Right atrium auricular region (tissue), 2 donors: Measurements from ENCODE around the gene PLPPR1. TPM values are rescaled to one million over a fixed set of nuclear protein-coding genes. Genes with fewer than 3 reads are reported as not detected.

Experiments
- DNase-seq: peaks from one replicate; pipeline ENCODE4 v3.0.0-alpha.2; 2019; ENCODE audit warnings: low spot score
- H3K27ac ChIP-seq, 2 donors: fragments of 200-600 bp; sonication (generic); 1 replicate in 1 of 2; 2 replicates in 1 of 2; pipeline ENCODE4 v1.5.1; 2016 to 2019
- H3K27me3 ChIP-seq, 2 donors: fragments of 200-600 bp; sonication (generic); one replicate each; pipeline versions ENCODE4 v1.5.1 to v1.6.0; 2017 to 2019
- H3K36me3 ChIP-seq: fragments of 200-600 bp; sonication (generic); one replicate; pipeline ENCODE4 v1.5.1; 2016
- H3K4me1 ChIP-seq, 2 donors: fragments of 200-600 bp; sonication (generic); one replicate each; pipeline versions ENCODE4 v1.5.1 to v1.6.0; 2017 to 2019
- H3K4me3 ChIP-seq, 2 donors: fragments of 200-600 bp; sonication (generic); 1 replicate in 1 of 2; 2 replicates in 1 of 2; pipeline ENCODE4 v1.5.1; 2017 to 2019; ENCODE audit warnings: mild to moderate bottlenecking in 1 of 2, moderate library complexity in 1 of 2
- H3K9me3 ChIP-seq, 2 donors: fragments of 200-600 bp; sonication (generic); one replicate each; pipeline ENCODE4 v1.5.1; 2019
- CTCF ChIP-seq, 2 donors: fragments of 200-600 bp; sonication (generic); IDR thresholded peaks; one replicate each; pipeline ENCODE4 v1.5.1; 2019; ENCODE audit warnings: antibody characterized with exemption in 2 of 2
- total RNA-seq, 2 donors: library from RNA; depleted of rRNA; stranded (reverse); fragments of >200 nt; gene quantifications; one replicate each; pipeline ENCODE4 v1.1.0, GENCODE V29; 2016

PLPPR1 gene
- total RNA-seq, 2 donors from 2014 or later = not detected

GRCh38 chr9:101212661-101213060 lies 184.1 kb downstream of the PLPPR1 start:
- TF ChIP-seq CTCF (IDR thresholded peaks at IDR 0.05) = no peak
- Histone ChIP-seq H3K4me3 (no peak overlapping the region), H3K27me3 (no peaks in the 10 kb centered on the region), H3K27ac (no peak overlapping the region), H3K36me3 (no peaks in the 10 kb centered on the region), H3K4me1 (no peaks in the 10 kb centered on the region), H3K9me3 (no peaks in the 10 kb centered on the region)
- DNase-seq = no peak

GRCh38 chr9:101219030-101219429 lies 190.5 kb downstream of the PLPPR1 start:
- no peak for TF ChIP-seq CTCF (IDR thresholded peaks at IDR 0.05)
- no peak for DNase-seq
- H3K9me3 ChIP-seq = no peaks in the 10 kb centered on the region

GRCh38 chr9:101220341-101220740 lies 191.8 kb downstream of the PLPPR1 start:
- Histone ChIP-seq H3K27me3 (no peaks in the 10 kb centered on the region), H3K4me1 (no peaks in the 10 kb centered on the region), H3K9me3 (no peaks in the 10 kb centered on the region), H3K36me3 (no peaks in the 10 kb centered on the region), H3K27ac (no peak overlapping the region), H3K4me3 (no peak overlapping the region)
- DNase-seq = no peak
- TF ChIP-seq CTCF (IDR thresholded peaks at IDR 0.05) = no peak

More at GRCh38 chr9:101219030-101219429, 190.5 kb downstream of the PLPPR1 start:
- no peak overlapping the region for H3K27ac ChIP-seq
- no peaks in the 10 kb centered on the region for H3K4me1 ChIP-seq
- H3K4me3 ChIP-seq = no peak overlapping the region
- H3K27me3 ChIP-seq = no peaks in the 10 kb centered on the region
- no peaks in the 10 kb centered on the region for H3K36me3 ChIP-seq

- no peak overlapping the region for H3K4me3 ChIP-seq
- no peak for TF ChIP-seq CTCF (IDR thresholded peaks at IDR 0.05)
- no peaks in the 10 kb centered on the region for H3K9me3 ChIP-seq
- no peak overlapping the region for H3K27ac ChIP-seq
- no peak for DNase-seq
- H3K36me3 ChIP-seq = no peaks in the 10 kb centered on the region
- no peaks in the 10 kb centered on the region for H3K27me3 ChIP-seq
- H3K4me1 ChIP-seq = no peaks in the 10 kb centered on the region
Observed at GRCh38 chr9:101225271-101225670, 196.7 kb downstream of the PLPPR1 start.

- Histone ChIP-seq H3K4me3 (no peak overlapping the region), H3K9me3 (no peaks in the 10 kb centered on the region), H3K36me3 (no peaks in the 10 kb centered on the region), H3K4me1 (no peaks in the 10 kb centered on the region), H3K27me3 (no peaks in the 10 kb centered on the region), H3K27ac (no peak overlapping the region)
- no peak for DNase-seq
- TF ChIP-seq CTCF (IDR thresholded peaks at IDR 0.05) = no peak
Observed at GRCh38 chr9:101226161-101226560, 197.6 kb downstream of the PLPPR1 start.

GRCh38 chr9:101226803-101227202 lies 198.3 kb downstream of the PLPPR1 start:
- Histone ChIP-seq H3K4me3 (no peak overlapping the region), H3K9me3 (no peaks in the 10 kb centered on the region), H3K27ac (no peak overlapping the region), H3K36me3 (no peaks in the 10 kb centered on the region), H3K27me3 (no peaks in the 10 kb centered on the region), H3K4me1 (no peaks in the 10 kb centered on the region)
- DNase-seq = no peak
- no peak for TF ChIP-seq CTCF (IDR thresholded peaks at IDR 0.05)
